ENCODE measurements around the gene TCL1A.

TCL1A gene

GRCh38 chr14:95707327-95707726, 6.6 kb downstream of the TCL1A start:
- in situ Hi-C loops (cut with MboI; ENCODE audit: low sequenced_read_pairs): no loop called here

GRCh38 chr14:95705518-95705917, 8.4 kb downstream of the TCL1A start:
- in situ Hi-C loops (cut with MboI; ENCODE audit: low sequenced_read_pairs): no loop called here

DNA sequence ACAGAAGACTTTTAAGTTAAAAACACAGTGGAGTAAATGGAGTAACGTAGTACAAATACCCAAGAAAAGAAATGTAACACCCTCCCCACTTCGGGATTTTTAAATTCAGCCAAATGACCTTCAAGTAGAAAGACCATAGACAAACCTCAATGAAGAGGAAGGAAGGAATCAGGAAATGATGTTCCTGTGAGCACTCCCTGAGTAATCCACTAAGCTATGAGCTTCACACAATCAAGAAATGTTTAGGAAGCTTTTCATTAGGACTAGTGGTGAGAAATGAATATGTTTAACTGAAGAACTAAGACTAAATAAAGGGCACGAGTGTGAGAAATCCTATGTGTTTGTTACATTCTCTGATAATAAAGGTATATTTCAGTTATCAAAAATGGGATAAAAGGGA, 10.1 kb downstream of the TCL1A start:
- in situ Hi-C loops (cut with MboI; ENCODE audit: low sequenced_read_pairs): no loop called here

GRCh38 chr14:95703341-95703740, 10.6 kb downstream of the TCL1A start:
- in situ Hi-C loops (cut with MboI; ENCODE audit: low sequenced_read_pairs): no loop called here

DNA sequence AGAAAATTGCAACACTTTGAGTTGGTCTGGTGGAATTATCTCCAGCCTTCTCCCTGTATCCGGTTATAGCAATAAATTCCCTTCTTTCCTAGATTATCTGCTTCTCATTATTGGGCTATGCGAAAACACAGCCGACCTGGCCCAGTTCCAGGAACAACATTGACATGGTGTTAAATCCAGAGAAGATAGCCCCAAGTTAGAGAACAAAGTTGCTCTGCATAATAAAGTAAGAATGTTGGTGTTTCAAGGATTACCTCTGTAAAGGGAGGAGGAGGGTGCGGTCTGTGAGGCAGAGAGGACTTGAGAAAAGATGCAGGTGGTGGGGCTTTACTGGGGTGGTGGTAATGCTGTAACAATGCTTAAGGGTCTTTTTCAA, 12.1 kb downstream of the TCL1A start:
- in situ Hi-C loops (cut with MboI; ENCODE audit: low sequenced_read_pairs): no loop called here

GRCh38 chr14:95700221-95700976, 13.5 kb downstream of the TCL1A start:
- in situ Hi-C loops (cut with MboI; ENCODE audit: low sequenced_read_pairs): no loop called here

DNA sequence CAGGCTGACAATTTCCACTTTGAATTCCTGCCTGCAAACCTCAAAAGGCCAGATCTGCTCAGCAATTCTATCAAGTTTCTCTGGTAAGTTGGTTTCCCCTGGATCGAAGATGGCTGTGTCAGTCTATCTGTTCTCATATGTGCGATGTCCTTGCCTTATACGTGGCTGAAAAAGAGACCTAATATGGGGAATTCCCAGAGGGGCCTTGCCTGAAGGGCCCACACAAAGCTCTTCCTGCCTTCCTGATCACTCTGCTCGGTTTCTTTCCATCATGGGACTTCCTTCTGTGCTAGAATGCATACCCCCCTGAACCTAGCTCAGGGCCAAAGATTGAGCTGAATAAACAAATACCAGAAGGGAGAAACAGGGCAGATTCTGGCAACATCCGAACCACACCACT, 14.5 kb downstream of the TCL1A start:
- in situ Hi-C loops (cut with MboI; ENCODE audit: low sequenced_read_pairs): loop anchor here (25.0 kb wide), 1 partner anchor 262 kb away; no protein-coding TSS in a partner anchor

GRCh38 chr14:95698287-95698686, 15.6 kb downstream of the TCL1A start:
- in situ Hi-C loops (cut with MboI; ENCODE audit: low sequenced_read_pairs): loop anchor here (25.0 kb wide), 1 partner anchor 261 kb away; no protein-coding TSS in a partner anchor

DNA sequence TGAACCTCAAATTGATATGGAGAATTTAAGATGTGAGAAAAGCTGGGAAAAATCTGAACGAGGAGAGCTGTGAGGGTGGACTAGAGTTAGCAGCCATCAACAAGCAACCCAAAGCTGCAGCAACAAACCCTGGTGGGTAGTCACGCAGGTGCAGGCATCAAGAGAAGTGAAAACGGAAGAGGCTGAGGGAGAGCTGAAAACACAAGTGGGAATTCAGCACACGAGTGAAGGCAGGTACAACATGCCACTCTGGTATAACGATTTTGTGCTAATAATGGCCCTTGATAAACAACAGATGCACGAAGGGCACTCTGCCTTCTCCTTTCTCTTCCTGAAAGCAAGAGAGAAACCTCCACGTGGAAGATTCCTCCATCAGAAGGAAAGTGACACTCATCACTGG, 16.2 kb downstream of the TCL1A start:
- in situ Hi-C loops (cut with MboI; ENCODE audit: low sequenced_read_pairs): loop anchor here (25.0 kb wide), 1 partner anchor 260 kb away; no protein-coding TSS in a partner anchor

DNA sequence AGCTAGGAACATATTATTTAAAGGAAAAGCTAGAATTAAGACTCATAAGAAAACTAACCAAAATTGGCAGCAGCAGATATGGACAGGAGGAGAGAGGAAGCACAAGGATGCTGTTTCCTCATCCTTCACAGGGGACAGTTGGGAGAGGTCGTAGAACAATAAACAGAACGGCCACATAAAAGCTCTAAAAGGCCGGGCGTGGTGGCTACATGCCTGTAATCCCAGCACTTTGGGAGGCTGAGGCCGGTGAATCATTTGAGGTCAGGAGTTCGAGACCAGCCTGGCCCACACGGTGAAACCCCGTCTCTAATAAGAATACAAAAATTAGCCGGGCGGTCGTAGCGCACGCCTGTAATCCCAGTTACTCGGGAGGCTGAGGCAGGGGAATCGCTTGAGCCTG, 17.2 kb downstream of the TCL1A start:
- in situ Hi-C loops (cut with MboI; ENCODE audit: low sequenced_read_pairs): loop anchor here (25.0 kb wide), 1 partner anchor 259 kb away; no protein-coding TSS in a partner anchor

DNA sequence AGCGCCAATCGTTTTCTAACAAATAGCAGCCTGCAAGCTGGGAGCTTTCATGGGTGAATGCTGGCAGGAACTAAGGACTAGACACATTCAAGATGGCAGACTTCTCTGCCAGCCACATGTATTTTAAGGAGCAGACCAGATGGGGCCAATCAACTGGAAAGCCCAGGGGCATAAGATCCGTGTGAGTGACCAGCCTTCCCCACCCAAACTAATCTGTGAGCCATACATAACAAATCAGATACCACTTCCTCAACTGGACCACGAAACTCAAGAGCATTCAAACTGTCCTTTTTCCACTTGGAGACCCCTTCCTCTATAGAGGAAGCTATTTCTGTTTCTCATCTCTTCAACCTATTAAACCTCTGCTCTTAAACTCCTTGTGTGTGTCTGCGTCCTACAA, 18.0 kb downstream of the TCL1A start:
- in situ Hi-C loops (cut with MboI; ENCODE audit: low sequenced_read_pairs): loop anchor here (25.0 kb wide), 1 partner anchor 259 kb away; no protein-coding TSS in a partner anchor

- in situ Hi-C loops (cut with MboI; ENCODE audit: low sequenced_read_pairs): loop anchor here (25.0 kb wide), 1 partner anchor 258 kb away; no protein-coding TSS in a partner anchor
Observed at GRCh38 chr14:95695051-95695450, 18.9 kb downstream of the TCL1A start.

GRCh38 chr14:95692109-95692508, 21.8 kb downstream of the TCL1A start:
- in situ Hi-C loops (cut with MboI; ENCODE audit: low sequenced_read_pairs): loop anchor here (25.0 kb wide), 1 partner anchor 255 kb away; no protein-coding TSS in a partner anchor

DNA sequence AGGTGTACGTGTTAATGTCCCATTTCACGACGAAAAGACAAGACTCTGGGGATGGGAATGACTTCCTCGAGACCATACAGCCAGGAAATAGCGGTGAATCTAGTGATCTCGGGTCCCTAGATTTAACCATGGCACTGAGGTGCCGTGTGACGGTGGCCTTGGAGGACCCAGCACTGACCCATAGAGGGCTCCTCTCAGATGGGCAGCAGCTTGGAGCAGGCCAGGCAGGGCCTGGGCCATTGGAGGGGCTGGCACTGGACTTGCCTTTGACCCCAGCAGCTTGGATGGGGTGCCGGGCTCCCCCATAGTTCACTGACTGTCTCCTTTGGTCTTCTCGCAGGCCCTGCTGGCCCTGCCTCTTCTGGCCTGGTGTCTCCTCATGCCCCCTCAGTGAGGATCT, 22.3 kb downstream of the TCL1A start:
- in situ Hi-C loops (cut with MboI; ENCODE audit: low sequenced_read_pairs): loop anchor here (25.0 kb wide), 1 partner anchor 254 kb away; no protein-coding TSS in a partner anchor

DNA sequence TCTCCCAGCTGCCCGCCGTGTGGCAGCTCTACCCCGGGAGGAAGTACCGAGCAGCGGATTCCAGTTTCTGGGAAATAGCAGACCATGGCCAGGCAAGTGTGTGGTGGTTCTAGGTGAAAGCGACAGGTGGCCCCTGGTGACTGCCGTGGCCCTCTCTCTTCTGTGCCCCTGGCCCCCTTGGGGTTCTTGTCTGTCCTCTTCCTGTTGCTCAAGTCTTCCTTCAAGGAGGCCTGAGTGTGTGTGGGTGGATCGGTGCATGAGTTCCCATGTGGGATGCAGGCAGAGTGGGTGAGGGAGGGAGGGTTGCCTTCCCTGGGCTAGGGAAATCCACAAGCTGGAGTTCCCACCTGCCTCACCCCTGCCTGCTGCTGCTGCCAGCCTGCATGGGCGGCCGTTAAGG, 23.1 kb downstream of the TCL1A start:
- in situ Hi-C loops (cut with MboI; ENCODE audit: low sequenced_read_pairs): loop anchor here (25.0 kb wide), 1 partner anchor 254 kb away; no protein-coding TSS in a partner anchor

DNA sequence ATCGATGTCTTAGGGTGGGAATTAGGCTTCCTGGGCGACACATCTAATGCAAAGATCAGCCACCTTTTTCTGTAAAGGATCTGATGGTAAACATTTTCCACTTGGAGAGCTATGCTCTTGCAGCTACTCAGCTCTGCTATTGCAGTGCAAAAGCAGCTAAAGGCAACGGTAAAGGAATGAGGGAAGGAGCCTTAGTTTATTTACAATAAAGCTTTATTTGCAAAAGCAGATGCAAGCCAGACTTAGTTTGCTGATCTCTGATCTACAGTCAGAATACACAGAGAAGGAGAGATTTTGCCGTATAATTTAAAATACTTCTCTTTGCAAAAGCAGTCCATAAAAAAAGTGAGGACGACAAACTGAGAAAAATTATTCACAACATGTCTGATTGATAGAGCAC, 24.5 kb downstream of the TCL1A start:
- in situ Hi-C loops (cut with MboI; ENCODE audit: low sequenced_read_pairs): loop anchor here (25.0 kb wide), 1 partner anchor 252 kb away; no protein-coding TSS in a partner anchor

DNA sequence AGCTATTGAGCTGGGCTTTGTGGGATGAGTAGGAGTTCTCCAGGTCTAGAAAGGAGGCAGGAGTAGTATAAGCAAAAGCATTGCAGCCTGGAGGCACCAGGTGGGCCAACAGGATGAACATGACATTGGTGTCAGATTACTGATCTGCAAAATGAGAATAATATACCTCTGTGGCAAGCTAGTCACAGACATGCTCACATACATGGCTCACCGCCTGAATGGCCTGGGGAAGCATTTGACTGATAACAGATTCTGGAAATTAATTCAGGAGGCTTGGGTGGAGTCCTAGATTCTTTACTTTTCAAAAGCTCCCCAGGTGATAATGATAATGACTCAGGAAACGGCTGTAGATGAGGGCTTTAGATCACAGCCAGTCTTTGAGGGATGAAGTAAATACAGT, 27.0 kb downstream of the TCL1A start:
- in situ Hi-C loops (cut with MboI; ENCODE audit: low sequenced_read_pairs): loop anchor here (25.0 kb wide), 1 partner anchor 250 kb away; no protein-coding TSS in a partner anchor

GRCh38 chr14:95685978-95686922, 27.7 kb downstream of the TCL1A start, which contains the start of gene TCL1B:
TSS of gene TCL1B (plus strand) at chr14:95686426. CDS start at chr14:95686468, 42 bp downstream.
- in situ Hi-C loops (cut with MboI; ENCODE audit: low sequenced_read_pairs): loop anchor here (25.0 kb wide), 1 partner anchor 249 kb away; no protein-coding TSS in a partner anchor

DNA sequence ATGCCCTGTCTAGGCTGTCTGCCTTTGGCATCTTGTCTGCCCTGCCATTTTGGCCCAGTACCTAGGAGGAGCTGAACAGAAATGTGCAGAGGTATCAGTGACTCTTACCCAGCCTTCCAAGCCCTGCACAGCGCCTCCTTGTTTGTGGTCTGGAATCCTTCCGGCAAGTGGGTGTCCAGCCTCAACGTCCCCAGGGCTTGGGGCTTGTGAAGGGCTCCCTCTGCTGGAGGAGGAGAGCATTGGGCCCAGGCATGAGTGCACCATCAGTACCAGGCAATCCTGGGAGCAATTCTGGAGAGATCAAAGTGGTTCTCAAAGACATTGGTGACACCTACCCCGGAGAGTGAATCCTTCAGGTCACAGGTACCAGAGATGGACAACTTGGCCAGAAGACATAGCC, 30.1 kb downstream of the TCL1A start:
- in situ Hi-C loops (cut with MboI; ENCODE audit: low sequenced_read_pairs): loop anchor here (25.0 kb wide), 1 partner anchor 246 kb away; no protein-coding TSS in a partner anchor

- in situ Hi-C loops (cut with MboI; ENCODE audit: low sequenced_read_pairs): loop anchor here (25.0 kb wide), 1 partner anchor 244 kb away; no protein-coding TSS in a partner anchor
Observed at GRCh38 chr14:95681153-95681552, 32.8 kb downstream of the TCL1A start.

Data from HL-60/S4 treated with phorbol 12-myristate 13-acetate at 8.2 ng/mL for 4 days and 3 days (cell line).